ENCODE results near the gene TNFRSF12A.

GRCh38 chr16:3029491-3030221, 9.5 kb downstream of the TNFRSF12A start:
- TF ChIP-seq CTCF (IDR thresholded peaks at IDR 0.05) (no peak), POLR2A (IDR thresholded peaks at IDR 0.05) (no peak)

Data from vagina (tissue), 2 donors.